ENCODE data around the gene TRMT10B.

GRCh38 chr9:37769306-37769705, 15.7 kb downstream of the TRMT10B start:
- TF ChIP-seq CTCF (IDR thresholded peaks at IDR 0.05; ENCODE audit: insufficient read depth, low read depth, low read length) = no peak
- TF ChIP-seq EZH2 (IDR thresholded peaks at IDR 0.05; ENCODE audit: insufficient read depth, low read length) = no peak
